Left lung (tissue), 10 donors: Measurements from ENCODE around the gene EFCAB3. TPM values are rescaled to one million over a fixed set of nuclear protein-coding genes. Genes with fewer than 3 reads are reported as not detected.
"Not testable (repeated sequence)": the region's sequence is repeated elsewhere in the genome, so short reads cannot be mapped to it uniquely, and the experiment has no call there.

Experiments used
- ATAC-seq: fragments of 200-7000 bp; cut with Tn5 transposase; one replicate; pipeline ENCODE4 v1.9.1; 2020; ENCODE audit warnings: moderate library complexity
- DNase-seq, 4 donors: peaks; one replicate each; pipeline ENCODE4 v3.0.0-alpha.2; 2013 to 2020
- H3K27ac ChIP-seq, 2 donors: fragments of 200-600 bp; sonication (generic) in 1 of 2; one replicate each; pipeline versions ENCODE4 v1.5.0 to v1.8.0; 2020 to 2021
- H3K27me3 ChIP-seq, 2 donors: fragments of 200-600 bp; sonication (generic) in 1 of 2; one replicate each; pipeline versions ENCODE4 v1.5.0 to v1.8.0; 2020 to 2021
- H3K36me3 ChIP-seq, 2 donors: fragments of 200-600 bp; sonication (generic) in 1 of 2; one replicate each; pipeline versions ENCODE4 v1.5.0 to v1.8.0; 2020 to 2021
- H3K4me1 ChIP-seq, 2 donors: fragments of 200-600 bp; one replicate each; pipeline ENCODE4 v1.8.0; 2021
- H3K4me3 ChIP-seq, 2 donors: fragments of 200-600 bp; sonication (generic) in 1 of 2; one replicate each; pipeline versions ENCODE4 v1.5.0 to v1.8.0; 2020 to 2021; ENCODE audit warnings: mild to moderate bottlenecking in 1 of 2
- H3K9me3 ChIP-seq, 2 donors: fragments of 200-600 bp; sonication (generic) in 1 of 2; one replicate each; pipeline versions ENCODE4 v1.5.0 to v1.8.0; 2020 to 2021
- CTCF ChIP-seq, 2 donors: fragments of 200-600 bp; sonication (generic) in 1 of 2; IDR thresholded peaks; one replicate each; pipeline versions ENCODE4 v1.5.0 to v1.8.0; 2021; ENCODE audit warnings: antibody characterized with exemption in 2 of 2
- intact Hi-C, 2 donors: fragments of 100-400 bp; cut with DNase I; formaldehyde crosslinking; loops; one replicate each; pipeline versions ENCODE4 v1.11.2 to v1.14.2; 2022
- polyA plus RNA-seq, 6 donors: library from polyadenylated mRNA; unstranded; fragments of 120-200 nt; gene quantifications; one replicate each; pipeline ENCODE4 v1.2.1, GENCODE V29; 2013; ENCODE audit not compliant: insufficient read length in 6 of 6
- total RNA-seq, 2 donors: library from RNA; stranded (reverse); fragmentation: NEBNext Ultra II Directional; extraction: Animal tissue kit (Norgen Biotek cat#: 25700); gene quantifications; one replicate each; pipeline ENCODE4 v1.2.1, GENCODE V29; 2021
- donor health status: DM: no; HTN: yes; CAD: no.
- donor health status: DM: no; HTN: no; CAD: no.

Gene EFCAB3
- total and polyA plus RNA-seq, 8 donors: 0.20 to 0.93 (median 0.43) TPM; not detected in 2

GRCh38 chr17:62435251-62435650 lies 54.9 kb downstream of the EFCAB3 start:
- H3K27me3 ChIP-seq, ATAC-seq: not testable (repeated sequence)

GRCh38 chr17:62441181-62441580 lies 60.8 kb downstream of the EFCAB3 start:
- H3K36me3 ChIP-seq: peaks cover 0 to 73% of the 10 kb centered on the region in 2 donors
- intact Hi-C loops, H3K27ac ChIP-seq, H3K9me3 ChIP-seq, H3K4me3 ChIP-seq, ATAC-seq, H3K4me1 ChIP-seq, H3K27me3 ChIP-seq, DNase-seq: not testable (repeated sequence)

More at GRCh38 chr17:62435251-62435650, 54.9 kb downstream of the EFCAB3 start:
- intact Hi-C loops, H3K27ac ChIP-seq, H3K9me3 ChIP-seq, H3K4me1 ChIP-seq, H3K4me3 ChIP-seq, DNase-seq: not testable (repeated sequence)
- peaks cover 0 to 38% of the 10 kb centered on the region in 2 donors for H3K36me3 ChIP-seq

DNA sequence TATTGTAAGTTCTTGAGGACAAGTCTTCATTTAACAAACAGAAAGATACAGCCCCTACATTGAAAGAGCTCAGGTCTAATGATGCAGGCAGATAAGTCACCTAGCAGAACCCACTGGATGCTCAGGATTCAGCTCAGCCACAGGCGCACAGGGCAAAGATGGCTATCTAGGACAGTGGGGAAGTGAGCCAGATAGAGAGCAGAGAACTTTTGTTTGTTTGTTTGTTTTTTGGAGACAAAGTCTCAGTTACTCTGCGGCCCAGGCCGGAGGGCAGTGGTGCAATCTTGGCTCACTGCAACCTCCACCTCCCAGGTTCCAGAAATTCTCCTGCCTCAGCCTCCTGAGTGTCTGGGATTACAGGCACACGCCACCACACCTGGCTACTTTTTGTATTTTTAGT lies 63.7 kb downstream of the EFCAB3 start:
- Histone ChIP-seq H3K36me3 (peaks cover 0 to 90% of the 10 kb centered on the region in 2 donors), H3K4me3 (no peak overlapping the region), H3K9me3 (no peaks in the 10 kb centered on the region), H3K4me1 (no peaks in the 10 kb centered on the region), H3K27me3 (no peaks in the 10 kb centered on the region), H3K27ac (no peak overlapping the region)
- no peak for TF ChIP-seq CTCF (IDR thresholded peaks at IDR 0.05)
- intact Hi-C loops: no loop called here
- DNase-seq (no peak), ATAC-seq (no peak)

GRCh38 chr17:62445791-62446190 lies 65.4 kb downstream of the EFCAB3 start:
- H3K4me1 ChIP-seq, H3K27me3 ChIP-seq, DNase-seq, H3K27ac ChIP-seq, ATAC-seq, H3K4me3 ChIP-seq, intact Hi-C loops, H3K9me3 ChIP-seq: not testable (repeated sequence)
- H3K36me3 ChIP-seq: peaks cover 0 to 93% of the 10 kb centered on the region in 2 donors

DNA sequence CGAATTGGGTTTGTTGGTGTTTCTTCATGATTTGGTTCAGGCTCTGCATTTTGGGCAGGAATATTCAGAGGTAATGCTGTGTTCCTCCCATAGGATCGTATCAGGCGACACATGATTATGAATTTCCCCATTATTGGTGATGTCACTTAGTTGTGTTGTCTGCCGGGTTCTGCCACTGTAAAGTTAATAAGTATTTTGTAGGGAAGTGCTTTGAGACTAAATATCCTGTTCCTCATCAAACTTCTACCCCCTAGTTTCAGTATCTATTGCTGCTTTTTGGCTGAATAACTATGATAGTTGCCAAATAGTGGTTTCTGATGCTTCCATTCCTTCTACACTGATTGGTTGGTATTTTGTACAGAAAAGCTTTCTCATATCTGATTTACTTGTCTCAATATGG lies 71.8 kb downstream of the EFCAB3 start:
- DNase-seq, intact Hi-C loops, ATAC-seq, H3K4me3 ChIP-seq, H3K9me3 ChIP-seq, H3K27me3 ChIP-seq, H3K27ac ChIP-seq, H3K4me1 ChIP-seq: not testable (repeated sequence)
- peaks cover 0 to 30% of the 10 kb centered on the region in 2 donors for H3K36me3 ChIP-seq

- DNase-seq, H3K4me3 ChIP-seq, H3K9me3 ChIP-seq, ATAC-seq, intact Hi-C loops, H3K27me3 ChIP-seq, H3K27ac ChIP-seq, H3K4me1 ChIP-seq: not testable (repeated sequence)
- H3K36me3 ChIP-seq: peaks cover 0 to 22% of the 10 kb centered on the region in 2 donors
Measured at GRCh38 chr17:62453041-62453440, 72.7 kb downstream of the EFCAB3 start.

DNA sequence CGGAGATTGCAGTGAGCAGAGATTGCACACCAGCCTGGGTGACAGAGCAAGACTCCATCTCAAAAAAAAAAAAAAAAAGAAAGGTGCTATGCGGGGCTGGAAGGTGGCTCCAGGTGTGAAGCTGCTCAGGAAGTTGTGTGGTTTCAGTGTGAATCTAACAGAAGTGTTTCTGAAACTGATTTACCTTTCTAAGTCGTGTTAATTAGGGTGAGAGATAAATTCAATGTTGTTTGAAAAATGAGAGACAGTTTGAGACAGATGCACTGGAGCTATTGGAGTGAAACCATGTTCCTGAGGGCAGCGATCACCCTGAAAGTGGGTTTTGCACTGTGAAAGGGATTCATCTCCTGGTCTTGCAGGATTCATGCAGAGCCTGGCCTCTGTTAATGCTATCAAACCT lies 73.3 kb downstream of the EFCAB3 start:
- peaks cover 0 to 15% of the 10 kb centered on the region in 2 donors for H3K36me3 ChIP-seq
- intact Hi-C loops, ATAC-seq, H3K4me1 ChIP-seq, H3K27ac ChIP-seq, DNase-seq, H3K4me3 ChIP-seq, H3K27me3 ChIP-seq, H3K9me3 ChIP-seq: not testable (repeated sequence)

- not testable (repeated sequence) for H3K27me3 ChIP-seq, ATAC-seq
Measured at GRCh38 chr17:62454111-62454510, 73.8 kb downstream of the EFCAB3 start.

GRCh38 chr17:62456016-62456415 lies 75.7 kb downstream of the EFCAB3 start:
- H3K4me1 ChIP-seq: no peaks in the 10 kb centered on the region
- no peak overlapping the region for H3K4me3 ChIP-seq
- DNase-seq (no peak), ATAC-seq (no peak)
- no peaks in the 10 kb centered on the region for H3K36me3 ChIP-seq
- no peaks in the 10 kb centered on the region for H3K27me3 ChIP-seq
- intact Hi-C loops: no loop called here
- TF ChIP-seq CTCF (IDR thresholded peaks at IDR 0.05): no peak
- H3K9me3 ChIP-seq: no peaks in the 10 kb centered on the region
- H3K27ac ChIP-seq: no peak overlapping the region

More at GRCh38 chr17:62454111-62454510, 73.8 kb downstream of the EFCAB3 start:
- H3K4me1 ChIP-seq, DNase-seq, intact Hi-C loops, H3K9me3 ChIP-seq, H3K4me3 ChIP-seq, H3K27ac ChIP-seq: not testable (repeated sequence)
- peaks cover 0 to 11% of the 10 kb centered on the region in 2 donors for H3K36me3 ChIP-seq

DNA sequence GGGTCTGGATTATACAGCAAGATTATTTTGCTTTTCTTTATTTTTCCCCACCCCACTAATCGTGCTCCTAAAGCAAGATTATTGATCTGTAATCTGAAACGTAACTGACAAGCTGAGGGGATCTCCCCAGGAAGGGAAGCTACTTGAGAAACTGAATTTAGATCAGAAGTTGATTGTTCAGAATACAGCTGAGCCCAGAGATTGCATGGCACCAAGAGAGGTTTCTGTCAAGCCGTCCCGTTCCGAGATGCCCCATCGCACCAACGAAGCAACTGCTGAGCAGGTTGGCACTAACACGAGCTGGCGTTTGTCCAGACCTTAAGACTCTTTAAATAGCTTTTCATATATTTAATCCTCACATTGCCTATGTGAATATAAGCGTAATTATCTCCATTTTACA lies 78.1 kb downstream of the EFCAB3 start:
- H3K27ac ChIP-seq, DNase-seq, H3K4me1 ChIP-seq, intact Hi-C loops, ATAC-seq, H3K27me3 ChIP-seq, H3K9me3 ChIP-seq, H3K36me3 ChIP-seq, H3K4me3 ChIP-seq: not testable (repeated sequence)

GRCh38 chr17:62464422-62464821 lies 84.1 kb downstream of the EFCAB3 start:
- H3K36me3 ChIP-seq, H3K27me3 ChIP-seq, ATAC-seq, H3K9me3 ChIP-seq, intact Hi-C loops, DNase-seq, H3K4me1 ChIP-seq, H3K4me3 ChIP-seq, H3K27ac ChIP-seq: not testable (repeated sequence)

DNA sequence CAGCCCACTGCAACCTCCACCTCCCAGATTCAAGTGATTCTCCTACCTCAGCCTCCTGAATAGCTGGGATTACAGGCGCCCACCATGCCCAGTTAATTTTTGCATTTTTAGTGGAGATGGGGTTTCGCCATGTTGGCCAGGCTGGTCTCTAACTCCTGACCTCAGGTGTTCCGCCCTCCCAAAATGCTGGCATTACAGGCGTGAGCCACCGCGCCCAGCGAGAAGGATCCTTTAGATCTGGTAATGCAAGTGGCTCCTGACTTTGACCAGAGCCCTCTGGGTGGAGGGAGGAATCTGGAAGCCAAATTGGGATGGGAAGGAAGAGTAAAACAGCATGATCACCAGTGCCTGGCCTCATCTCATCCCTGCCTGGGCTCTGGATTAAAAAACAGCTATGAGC lies 84.9 kb downstream of the EFCAB3 start:
- H3K27ac ChIP-seq, H3K9me3 ChIP-seq, H3K4me1 ChIP-seq, H3K27me3 ChIP-seq, H3K4me3 ChIP-seq, H3K36me3 ChIP-seq, ATAC-seq, DNase-seq, intact Hi-C loops: not testable (repeated sequence)
